Activated naive CD8-positive, alpha-beta T cell treated with anti-CD3 and anti-CD28 coated beads, Interleukin-2, amount 10 ng/mL, durations not matched to agents 7 days and 5 days (primary cell): ENCODE results near the gene PLD4. TPM values are rescaled to one million over a fixed set of nuclear protein-coding genes. Genes with fewer than 3 reads are reported as not detected.
"Not testable (repeated sequence)": the region's sequence is repeated elsewhere in the genome, so short reads cannot be mapped to it uniquely, and the experiment has no call there.

Source experiments
- ATAC-seq: fragments of 150-1000 bp; cut with Tn5 transposase; one replicate; pipeline ENCODE4 v1.10.0; 2021; ENCODE audit warnings: low read depth, moderate library complexity
- POLR2A ChIA-PET: fragments of 350-600 bp; sonication (Branson Sonifier 250); formaldehyde crosslinking; loops from one replicate; lab custom pipeline; 2021; ENCODE audit warnings: antibody characterized with exemption; lab: Charles Lee
- DNase-seq: peaks from one replicate; pipeline ENCODE4 v3.0.0; 2021
- H3K27ac Mint-ChIP-seq: one replicate; pipeline ENCODE4 v1.8.0; 2022; ENCODE audit warnings: mild to moderate bottlenecking, mixed read lengths
- H3K27me3 Mint-ChIP-seq: one replicate; pipeline ENCODE4 v1.8.0; 2022; ENCODE audit warnings: mild to moderate bottlenecking, moderate library complexity, mixed read lengths
- H3K36me3 Mint-ChIP-seq: one replicate; pipeline ENCODE4 v1.8.0; 2021; ENCODE audit warnings: mild to moderate bottlenecking, mixed read lengths
- H3K4me1 Mint-ChIP-seq: one replicate; pipeline ENCODE4 v1.8.0; 2021; ENCODE audit warnings: mixed read lengths
- H3K4me3 Mint-ChIP-seq: one replicate; pipeline ENCODE4 v1.8.0; 2022; ENCODE audit warnings: mild to moderate bottlenecking, moderate library complexity, mixed read lengths
- H3K9me3 Mint-ChIP-seq: one replicate; pipeline ENCODE4 v1.8.0; 2021; ENCODE audit warnings: mixed read lengths
- total RNA-seq, 2 experiments: library from RNA; stranded (reverse); gene quantifications; one replicate each; pipeline ENCODE4 v1.2.3, GENCODE V29; 2021

The PLD4 gene
- total RNA-seq, 2 experiments from 2014 or later: 0.06 TPM; not detected in 1

GRCh38 chr14:104949406-104949955 lies 24.8 kb downstream of the PLD4 start:
- H3K4me1 Mint-ChIP-seq, H3K9me3 Mint-ChIP-seq, H3K27ac Mint-ChIP-seq, POLR2A ChIA-PET, H3K36me3 Mint-ChIP-seq, DNase-seq, H3K27me3 Mint-ChIP-seq, H3K4me3 Mint-ChIP-seq, ATAC-seq: not testable (repeated sequence)

- H3K27me3 Mint-ChIP-seq: no peaks in the 10 kb centered on the region
- DNase-seq (no peak), ATAC-seq (no peak)
- no peaks in the 10 kb centered on the region for H3K4me1 Mint-ChIP-seq
- H3K4me3 Mint-ChIP-seq: no peak overlapping the region
- no peaks in the 10 kb centered on the region for H3K36me3 Mint-ChIP-seq
- POLR2A ChIA-PET: no interaction called here
- H3K27ac Mint-ChIP-seq: no peak overlapping the region
- no peaks in the 10 kb centered on the region for H3K9me3 Mint-ChIP-seq
These were observed 25.3 kb downstream of the PLD4 start for GRCh38 chr14:104950021-104950420.

- H3K9me3 Mint-ChIP-seq, H3K36me3 Mint-ChIP-seq, POLR2A ChIA-PET, H3K27me3 Mint-ChIP-seq, H3K4me3 Mint-ChIP-seq, ATAC-seq, H3K4me1 Mint-ChIP-seq, H3K27ac Mint-ChIP-seq, DNase-seq: not testable (repeated sequence)
These were observed 26.0 kb downstream of the PLD4 start for GRCh38 chr14:104950701-104951100.

- H3K27ac Mint-ChIP-seq, DNase-seq, H3K9me3 Mint-ChIP-seq, ATAC-seq, H3K27me3 Mint-ChIP-seq, H3K4me3 Mint-ChIP-seq, H3K4me1 Mint-ChIP-seq, H3K36me3 Mint-ChIP-seq: not testable (repeated sequence)
- POLR2A ChIA-PET: interaction anchor here (0.5 kb wide), 1 partner anchor 212 kb away, joined by 4 read pairs; no protein-coding TSS in a partner anchor
These were observed 27.4 kb downstream of the PLD4 start for GRCh38 chr14:104951863-104952657.

GRCh38 chr14:104953097-104953496 lies 28.4 kb downstream of the PLD4 start:
- POLR2A ChIA-PET: no interaction called here
- H3K4me3 Mint-ChIP-seq: no peak overlapping the region
- H3K27me3 Mint-ChIP-seq: peaks cover 3% of the 10 kb centered on the region
- no peaks in the 10 kb centered on the region for H3K36me3 Mint-ChIP-seq
- H3K27ac Mint-ChIP-seq: no peak overlapping the region
- no peaks in the 10 kb centered on the region for H3K9me3 Mint-ChIP-seq
- ATAC-seq (no peak), DNase-seq (no peak)
- H3K4me1 Mint-ChIP-seq: no peaks in the 10 kb centered on the region

GRCh38 chr14:104953896-104954656 lies 29.4 kb downstream of the PLD4 start:
- POLR2A ChIA-PET: interaction anchor here (0.5 kb wide), 1 partner anchor 153 kb away, joined by 5 read pairs; no protein-coding TSS in a partner anchor
- Mint-ChIP-seq H3K4me1 (no peaks in the 10 kb centered on the region), H3K9me3 (no peaks in the 10 kb centered on the region), H3K27me3 (peaks cover 9% of the 10 kb centered on the region), H3K4me3 (no peak overlapping the region), H3K27ac (no peak overlapping the region), H3K36me3 (no peaks in the 10 kb centered on the region)
- DNase-seq (no peak), ATAC-seq (no peak)

GRCh38 chr14:104954746-104955395 lies 30.2 kb downstream of the PLD4 start:
- Mint-ChIP-seq H3K27me3 (peaks cover 12% of the 10 kb centered on the region), H3K27ac (no peak overlapping the region)
- POLR2A ChIA-PET: no interaction called here

GRCh38 chr14:104955396-104955770 lies 30.7 kb downstream of the PLD4 start:
- no peak overlapping the region for H3K4me3 Mint-ChIP-seq
- H3K27ac Mint-ChIP-seq: no peak overlapping the region
- POLR2A ChIA-PET: no interaction called here
- peaks cover 13% of the 10 kb centered on the region for H3K27me3 Mint-ChIP-seq
- no peaks in the 10 kb centered on the region for H3K4me1 Mint-ChIP-seq
- no peak for DNase-seq
- H3K36me3 Mint-ChIP-seq: no peaks in the 10 kb centered on the region
- no peaks in the 10 kb centered on the region for H3K9me3 Mint-ChIP-seq
- ATAC-seq: no peak

More at GRCh38 chr14:104954746-104955395, 30.2 kb downstream of the PLD4 start:
- Mint-ChIP-seq H3K4me1 (no peaks in the 10 kb centered on the region), H3K36me3 (no peaks in the 10 kb centered on the region), H3K4me3 (no peak overlapping the region), H3K9me3 (no peaks in the 10 kb centered on the region)
- DNase-seq: no peak
- no peak for ATAC-seq

- no peak for ATAC-seq
- Mint-ChIP-seq H3K4me3 (no peak overlapping the region), H3K36me3 (no peaks in the 10 kb centered on the region), H3K9me3 (no peaks in the 10 kb centered on the region), H3K27ac (no peak overlapping the region), H3K4me1 (no peaks in the 10 kb centered on the region), H3K27me3 (peaks cover 13% of the 10 kb centered on the region)
- DNase-seq: no peak
- POLR2A ChIA-PET: no interaction called here
These were observed 31.7 kb downstream of the PLD4 start for GRCh38 chr14:104956290-104956890.

- ATAC-seq (no peak), DNase-seq (no peak)
- Mint-ChIP-seq H3K4me1 (no peaks in the 10 kb centered on the region), H3K9me3 (no peaks in the 10 kb centered on the region), H3K4me3 (no peak overlapping the region), H3K36me3 (no peaks in the 10 kb centered on the region), H3K27me3 (peaks cover 13% of the 10 kb centered on the region), H3K27ac (no peak overlapping the region)
- POLR2A ChIA-PET: no interaction called here
These were observed 32.8 kb downstream of the PLD4 start for GRCh38 chr14:104957146-104958113.

- DNase-seq (no peak), ATAC-seq (no peak)
- POLR2A ChIA-PET: no interaction called here
- Mint-ChIP-seq H3K27me3 (peaks cover 24% of the 10 kb centered on the region), H3K4me3 (no peak overlapping the region), H3K4me1 (no peaks in the 10 kb centered on the region), H3K9me3 (no peaks in the 10 kb centered on the region), H3K36me3 (no peaks in the 10 kb centered on the region), H3K27ac (no peak overlapping the region)
These were observed 39.9 kb downstream of the PLD4 start for GRCh38 chr14:104964546-104964945.

- ATAC-seq (no peak), DNase-seq (no peak)
- Mint-ChIP-seq H3K27me3 (peaks cover 21% of the 10 kb centered on the region), H3K27ac (no peak overlapping the region), H3K4me1 (no peaks in the 10 kb centered on the region), H3K36me3 (no peaks in the 10 kb centered on the region), H3K9me3 (no peaks in the 10 kb centered on the region), H3K4me3 (no peak overlapping the region)
- POLR2A ChIA-PET: no interaction called here
These were observed 41.0 kb downstream of the PLD4 start for GRCh38 chr14:104965561-104966231.
